BE2C (cell line): ENCODE data around the gene TTC31.

Experiments
- DNase-seq: peaks from one replicate; pipeline ENCODE4 v3.0.0-alpha.2; 2020
- H3K27me3 ChIP-seq: fragments of 250-450 bp; sonication (Bioruptor Pico); 2 replicates; pipeline ENCODE4 v1.5.1; 2020; ENCODE audit warnings: mild to moderate bottlenecking
- H3K36me3 ChIP-seq: fragments of 250-450 bp; sonication (Bioruptor Pico); 2 replicates; pipeline ENCODE4 v1.5.1; 2020; ENCODE audit warnings: mild to moderate bottlenecking
- H3K4me1 ChIP-seq: fragments of 250-450 bp; sonication (Bioruptor Pico); 2 replicates; pipeline ENCODE4 v1.5.1; 2020
- H3K4me3 ChIP-seq: 2 replicates; pipeline ENCODE4 v1.5.1; 2011; ENCODE audit warnings: low read depth, low read length
- H3K9me3 ChIP-seq: fragments of 250-450 bp; sonication (Bioruptor Pico); 2 replicates; pipeline ENCODE4 v1.5.1; 2020
- CTCF ChIP-seq: IDR thresholded peaks from 2 replicates; pipeline ENCODE4 v1.5.1; 2012; ENCODE audit warnings: mild to moderate bottlenecking, low read depth, low read length

TTC31 gene

GRCh38 chr2:74472086-74472944, 10.6 kb upstream of the TTC31 start, which contains the start of gene MRPL53:
Gene MRPL53, minus strand, starts transcription at chr2:74472680. Its CDS starts 20 bp downstream, at chr2:74472660.
- Histone ChIP-seq H3K9me3 (no peaks in the 10 kb centered on the region), H3K4me3 (peak within 1 kb of the TSS; percentile 79), H3K27me3 (no peaks in the 10 kb centered on the region), H3K4me1 (no peaks in the 10 kb centered on the region), H3K36me3 (no peaks in the 10 kb centered on the region; the same call in 1 of the 2 replicates)
- DNase-seq: peak; percentile 89
- TF ChIP-seq CTCF: no peak

- Histone ChIP-seq H3K4me3 (peak overlapping the region; percentile 79), H3K36me3 (no peaks in the 10 kb centered on the region; the same call in 1 of the 2 replicates), H3K4me1 (no peaks in the 10 kb centered on the region), H3K27me3 (no peaks in the 10 kb centered on the region), H3K9me3 (no peaks in the 10 kb centered on the region)
- no peak for DNase-seq
- TF ChIP-seq CTCF: no peak
Measured at GRCh38 chr2:74472945-74473258, 10.0 kb upstream of the TTC31 start.

GRCh38 chr2:74474481-74474880, 8.4 kb upstream of the TTC31 start:
- no peaks in the 10 kb centered on the region; the same call in 1 of the 2 replicates for H3K36me3 ChIP-seq
- H3K4me3 ChIP-seq: no peak overlapping the region
- TF ChIP-seq CTCF: no peak
- H3K9me3 ChIP-seq: no peaks in the 10 kb centered on the region
- no peak for DNase-seq
- H3K27me3 ChIP-seq: no peaks in the 10 kb centered on the region
- no peaks in the 10 kb centered on the region for H3K4me1 ChIP-seq

- H3K27me3 ChIP-seq: no peaks in the 10 kb centered on the region
- DNase-seq: peak; percentile 22
Measured at GRCh38 chr2:74474899-74475298, 8.0 kb upstream of the TTC31 start.

GRCh38 chr2:74481431-74481830, 1.4 kb upstream of the TTC31 start:
- H3K9me3 ChIP-seq: no peaks in the 10 kb centered on the region
- no peaks in the 10 kb centered on the region for H3K27me3 ChIP-seq
- no peaks in the 10 kb centered on the region for H3K4me1 ChIP-seq
- H3K4me3 ChIP-seq: peak overlapping the region; percentile 79
- no peak for DNase-seq
- H3K36me3 ChIP-seq: no peaks in the 10 kb centered on the region
- TF ChIP-seq CTCF: no peak

More at GRCh38 chr2:74474899-74475298, 8.0 kb upstream of the TTC31 start:
- Histone ChIP-seq H3K36me3 (no peaks in the 10 kb centered on the region; the same call in 1 of the 2 replicates), H3K4me3 (no peak overlapping the region), H3K4me1 (no peaks in the 10 kb centered on the region), H3K9me3 (no peaks in the 10 kb centered on the region)
- peak; percentile 45 for TF ChIP-seq CTCF
